Measurements from ENCODE around the gene DISP2.

DNA sequence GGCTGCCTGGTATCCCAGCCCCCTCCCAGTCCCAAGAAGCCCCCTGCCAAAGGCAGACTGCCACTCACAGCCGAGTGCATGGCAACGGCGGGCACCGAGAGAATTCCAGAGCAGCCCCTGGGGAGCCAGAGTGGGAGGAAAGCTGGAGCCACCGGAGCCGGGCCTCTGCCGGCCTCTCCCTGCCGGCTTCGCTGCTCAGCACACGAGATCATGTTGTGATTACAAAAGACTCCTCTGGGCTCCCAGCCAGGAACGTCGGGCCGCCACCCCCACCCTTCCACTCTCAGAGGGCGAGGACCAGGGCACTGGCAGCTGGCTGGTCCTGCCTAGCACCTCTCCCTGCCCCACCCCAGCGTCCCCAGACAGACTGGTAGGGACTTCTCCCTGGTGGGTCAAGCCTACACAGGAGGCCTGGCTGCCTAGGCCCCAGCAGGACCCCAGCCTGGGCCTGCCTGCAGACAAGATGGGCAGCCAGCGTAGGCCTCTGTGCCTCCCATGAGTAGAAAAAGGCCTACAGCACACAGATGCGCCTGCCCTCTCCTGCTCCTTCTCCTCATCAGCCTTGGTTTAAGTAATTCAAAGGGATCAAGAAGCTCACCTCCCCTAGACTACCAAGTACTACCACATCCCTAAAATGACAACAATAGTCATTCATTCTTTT is 17.1 kb upstream of the DISP2 start, which contains the start of gene CCDC9B:
- TF ChIP-seq FOXK2 (IDR thresholded peaks at IDR 0.05): no peak
- TF ChIP-seq NFRKB (IDR thresholded peaks at IDR 0.05): no peak
- TF ChIP-seq FOXM1 (IDR thresholded peaks at IDR 0.05; ENCODE audit: borderline replicate concordance): no peak
- TF ChIP-seq, protein P1, sequence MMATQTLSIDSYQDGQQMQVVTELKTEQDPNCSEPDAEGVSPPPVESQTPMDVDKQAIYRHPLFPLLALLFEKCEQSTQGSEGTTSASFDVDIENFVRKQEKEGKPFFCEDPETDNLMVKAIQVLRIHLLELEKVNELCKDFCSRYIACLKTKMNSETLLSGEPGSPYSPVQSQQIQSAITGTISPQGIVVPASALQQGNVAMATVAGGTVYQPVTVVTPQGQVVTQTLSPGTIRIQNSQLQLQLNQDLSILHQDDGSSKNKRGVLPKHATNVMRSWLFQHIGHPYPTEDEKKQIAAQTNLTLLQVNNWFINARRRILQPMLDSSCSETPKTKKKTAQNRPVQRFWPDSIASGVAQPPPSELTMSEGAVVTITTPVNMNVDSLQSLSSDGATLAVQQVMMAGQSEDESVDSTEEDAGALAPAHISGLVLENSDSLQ (IDR thresholded peaks at IDR 0.05): no peak
- TF ChIP-seq SP1 (IDR thresholded peaks at IDR 0.05): no peak
- no peak for TF ChIP-seq ELF4 (IDR thresholded peaks at IDR 0.05)
- no peak for TF ChIP-seq FOXA1 (IDR thresholded peaks at IDR 0.05)
- TF ChIP-seq HDGF (IDR thresholded peaks at IDR 0.05; ENCODE audit: borderline replicate concordance): no peak
- no peak for TF ChIP-seq ZNF384 (IDR thresholded peaks at IDR 0.05)
- TF ChIP-seq L3MBTL2 (conservative IDR thresholded peaks at IDR 0.05): no peak
